ENCODE measurements around the gene ZNF22. TPM values are rescaled to one million over a fixed set of nuclear protein-coding genes. Genes with fewer than 3 reads are reported as not detected.

Gene ZNF22
- polyA plus RNA-seq, 1 donor (not counting 4 experiments of a cell fraction or from before 2014, with no cell fraction given), result 9.4 TPM

DNA sequence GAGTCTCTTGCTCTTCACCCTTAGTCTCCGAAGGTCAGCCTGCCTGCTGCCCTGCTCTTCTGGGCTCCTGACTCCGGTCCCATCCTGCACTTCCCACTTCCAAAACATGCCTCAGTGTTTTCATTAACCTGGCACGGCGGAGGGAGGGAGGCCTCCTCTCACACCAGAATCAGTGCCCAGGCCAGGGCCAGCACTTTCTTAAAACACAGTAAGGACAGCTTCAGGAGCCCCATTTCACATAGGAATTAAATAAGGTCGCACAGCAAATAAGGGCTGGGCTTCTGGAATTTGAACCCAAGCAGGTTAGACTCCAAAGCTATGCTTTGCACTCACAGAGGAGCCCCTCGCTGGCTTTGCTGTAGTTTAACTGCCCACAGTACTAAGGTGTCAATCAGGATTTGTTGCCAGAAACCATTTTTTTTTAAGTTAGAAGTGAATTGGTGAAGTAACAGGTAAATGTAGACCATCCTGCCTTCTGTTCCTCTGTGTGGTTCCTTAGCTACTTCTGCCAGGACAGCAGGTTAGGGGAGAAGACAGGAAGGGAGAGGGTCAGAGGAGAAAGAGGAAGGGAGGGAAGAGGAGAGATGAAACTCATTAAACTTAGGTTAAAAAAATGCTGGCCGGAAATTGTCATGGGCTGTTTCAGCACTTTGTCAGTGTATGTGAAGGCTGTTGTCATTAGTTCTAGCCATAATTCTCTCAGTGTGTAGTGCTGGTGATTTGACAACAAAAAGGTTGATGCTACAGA is 40.1 kb upstream of the ZNF22 start:
- Histone ChIP-seq H3K27me3 (ENCODE audit: control insufficient read depth, extremely low read depth, insufficient read depth, low read length) (no peaks in the 10 kb centered on the region), H3K4me1 (ENCODE audit: control insufficient read depth, extremely low read depth, insufficient read depth, low read length) (peaks cover 14% of the 10 kb centered on the region), H3K27ac (ENCODE audit: control insufficient read depth, insufficient read depth, low read length) (no peak overlapping the region), H3K79me2 (ENCODE audit: control insufficient read depth, insufficient read depth, low read length) (no peaks in the 10 kb centered on the region), H3K9me3 (ENCODE audit: control insufficient read depth, low read depth, low read length) (no peaks in the 10 kb centered on the region), H2AFZ (ENCODE audit: control insufficient read depth, low read length) (no peak overlapping the region), H3K4me2 (ENCODE audit: control insufficient read depth, extremely low read depth, insufficient read depth, low read depth, low read length) (no peak overlapping the region), H3K9ac (ENCODE audit: control insufficient read depth, extremely low read depth, insufficient read depth, low read length) (no peak overlapping the region), H3K36me3 (ENCODE audit: control insufficient read depth in 2 of 2, extremely low read depth in 1 of 2, insufficient read depth in 2 of 2, low read length in 2 of 2) (peaks cover 0 to 2% of the 10 kb centered on the region in 2 experiments), H3K4me3 (ENCODE audit: control insufficient read depth in 2 of 3, extremely low read depth in 1 of 3, insufficient read depth in 2 of 3, low read depth in 1 of 3, low read length in 3 of 3) (no peak overlapping the region), H4K20me1 (ENCODE audit: control insufficient read depth, extremely low read depth, insufficient read depth, low read length) (no peaks in the 10 kb centered on the region), H3K9me1 (ENCODE audit: control insufficient read depth, extremely low read depth, insufficient read depth, low read length) (no peaks in the 10 kb centered on the region)
- no peak for TF ChIP-seq EZH2 (IDR thresholded peaks at IDR 0.05; ENCODE audit: low read length)
- TF ChIP-seq, protein P1, sequence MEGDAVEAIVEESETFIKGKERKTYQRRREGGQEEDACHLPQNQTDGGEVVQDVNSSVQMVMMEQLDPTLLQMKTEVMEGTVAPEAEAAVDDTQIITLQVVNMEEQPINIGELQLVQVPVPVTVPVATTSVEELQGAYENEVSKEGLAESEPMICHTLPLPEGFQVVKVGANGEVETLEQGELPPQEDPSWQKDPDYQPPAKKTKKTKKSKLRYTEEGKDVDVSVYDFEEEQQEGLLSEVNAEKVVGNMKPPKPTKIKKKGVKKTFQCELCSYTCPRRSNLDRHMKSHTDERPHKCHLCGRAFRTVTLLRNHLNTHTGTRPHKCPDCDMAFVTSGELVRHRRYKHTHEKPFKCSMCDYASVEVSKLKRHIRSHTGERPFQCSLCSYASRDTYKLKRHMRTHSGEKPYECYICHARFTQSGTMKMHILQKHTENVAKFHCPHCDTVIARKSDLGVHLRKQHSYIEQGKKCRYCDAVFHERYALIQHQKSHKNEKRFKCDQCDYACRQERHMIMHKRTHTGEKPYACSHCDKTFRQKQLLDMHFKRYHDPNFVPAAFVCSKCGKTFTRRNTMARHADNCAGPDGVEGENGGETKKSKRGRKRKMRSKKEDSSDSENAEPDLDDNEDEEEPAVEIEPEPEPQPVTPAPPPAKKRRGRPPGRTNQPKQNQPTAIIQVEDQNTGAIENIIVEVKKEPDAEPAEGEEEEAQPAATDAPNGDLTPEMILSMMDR (optimal IDR thresholded peaks at IDR 0.05 in 1 of 3, IDR thresholded peaks at IDR 0.05 in 1 of 3, conservative IDR thresholded peaks at IDR 0.05 in 1 of 3; ENCODE audit: extremely low read depth in 1 of 3, insufficient read depth in 2 of 3, low read length in 3 of 3), result no peak
- dilution Hi-C loops (cut with MboI; ENCODE audit: extremely low pct_ligation_motif_present, low sequenced_read_pairs), result no loop called here
- FAIRE-seq, result no peak
- no peak for DNase-seq (ENCODE audit: low read depth, low spot score)

DNA sequence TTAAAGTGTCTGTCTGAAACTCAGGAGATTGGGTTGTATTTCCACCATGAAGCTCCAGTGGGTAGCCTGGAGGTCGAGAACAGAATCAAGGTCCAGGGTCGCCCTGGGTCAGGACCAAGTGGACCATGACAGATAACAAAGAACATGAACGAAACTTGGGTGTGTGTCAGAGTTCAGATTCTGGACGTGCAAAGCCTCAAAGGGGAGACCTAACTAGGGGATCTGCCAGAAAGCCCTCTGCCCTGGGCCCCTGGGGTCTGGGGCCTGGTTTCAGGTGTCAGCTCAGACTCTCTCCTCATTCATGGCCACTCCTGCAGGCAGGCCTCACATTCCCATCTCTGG is 39.5 kb upstream of the ZNF22 start:
- DNase-seq (ENCODE audit: low read depth, low spot score), result no peak
- Histone ChIP-seq H3K9ac (ENCODE audit: control insufficient read depth, extremely low read depth, insufficient read depth, low read length) (no peak overlapping the region), H3K9me1 (ENCODE audit: control insufficient read depth, extremely low read depth, insufficient read depth, low read length) (no peaks in the 10 kb centered on the region), H3K9me3 (ENCODE audit: control insufficient read depth, low read depth, low read length) (no peaks in the 10 kb centered on the region), H3K4me2 (ENCODE audit: control insufficient read depth, extremely low read depth, insufficient read depth, low read depth, low read length) (no peak overlapping the region), H3K27ac (ENCODE audit: control insufficient read depth, insufficient read depth, low read length) (no peak overlapping the region), H3K4me3 (ENCODE audit: control insufficient read depth in 2 of 3, extremely low read depth in 1 of 3, insufficient read depth in 2 of 3, low read depth in 1 of 3, low read length in 3 of 3) (no peak overlapping the region), H3K36me3 (ENCODE audit: control insufficient read depth in 2 of 2, extremely low read depth in 1 of 2, insufficient read depth in 2 of 2, low read length in 2 of 2) (no peaks in the 10 kb centered on the region), H2AFZ (ENCODE audit: control insufficient read depth, low read length) (no peak overlapping the region), H4K20me1 (ENCODE audit: control insufficient read depth, extremely low read depth, insufficient read depth, low read length) (no peaks in the 10 kb centered on the region), H3K27me3 (ENCODE audit: control insufficient read depth, extremely low read depth, insufficient read depth, low read length) (no peaks in the 10 kb centered on the region), H3K79me2 (ENCODE audit: control insufficient read depth, insufficient read depth, low read length) (no peaks in the 10 kb centered on the region), H3K4me1 (ENCODE audit: control insufficient read depth, extremely low read depth, insufficient read depth, low read length) (peaks cover 14% of the 10 kb centered on the region)
- dilution Hi-C loops (cut with MboI; ENCODE audit: extremely low pct_ligation_motif_present, low sequenced_read_pairs), result no loop called here
- TF ChIP-seq, protein P1 (optimal IDR thresholded peaks at IDR 0.05 in 1 of 3, IDR thresholded peaks at IDR 0.05 in 1 of 3, conservative IDR thresholded peaks at IDR 0.05 in 1 of 3; ENCODE audit: extremely low read depth in 1 of 3, insufficient read depth in 2 of 3, low read length in 3 of 3), result no peak
- TF ChIP-seq EZH2 (IDR thresholded peaks at IDR 0.05; ENCODE audit: low read length), result no peak
- no peak for FAIRE-seq
